Activated CD4-positive, CD25-positive, alpha-beta regulatory T cell treated with anti-CD3 and anti-CD28 coated beads, Interleukin-2, amount 50 U/mL, for 16 hours (primary cell): ENCODE data around the gene EXOSC2.

Experiments
- DNase-seq: peaks from one replicate; pipeline ENCODE4 v3.0.0-alpha.2; 2020; ENCODE audit warnings: low read depth, low spot score

Gene EXOSC2

GRCh38 chr9:130738281-130738680 lies 44.7 kb downstream of the EXOSC2 start:
- DNase-seq = no peak

GRCh38 chr9:130739081-130739480 lies 45.5 kb downstream of the EXOSC2 start:
- DNase-seq = no peak

GRCh38 chr9:130740218-130741023 lies 46.8 kb downstream of the EXOSC2 start:
- no peak for DNase-seq

GRCh38 chr9:130741024-130741305 lies 47.4 kb downstream of the EXOSC2 start:
- no peak for DNase-seq

- no peak for DNase-seq
Measured at GRCh38 chr9:130741831-130742449, 48.4 kb downstream of the EXOSC2 start.

- DNase-seq = no peak
Measured at GRCh38 chr9:130743656-130744055, 50.1 kb downstream of the EXOSC2 start.

- DNase-seq = no peak
Measured at GRCh38 chr9:130745210-130745800, 51.7 kb downstream of the EXOSC2 start.

GRCh38 chr9:130745829-130746228 lies 52.2 kb downstream of the EXOSC2 start:
- DNase-seq = no peak

- DNase-seq = no peak
Measured at GRCh38 chr9:130746434-130747212, 53.0 kb downstream of the EXOSC2 start.

GRCh38 chr9:130751631-130752355 lies 58.2 kb downstream of the EXOSC2 start:
- no peak for DNase-seq
